DND-41 (cell line): Measurements from ENCODE around the gene PLEKHH1.

Experiments used
- ATAC-seq: fragments of 200-7000 bp; cut with Tn5 transposase; 3 replicates; pipeline ENCODE4 v1.9.1; 2021; ENCODE audit warnings: low read depth; ENCODE audit not compliant: insufficient read depth
- DNase-seq: peaks from one replicate; pipeline ENCODE4 v3.0.0-alpha.2; 2020
- H2AFZ ChIP-seq: 2 replicates; pipeline ENCODE4 v1.6.0; 2012; ENCODE audit warnings: low read depth, low read length
- H3K27ac ChIP-seq: 2 replicates; pipeline ENCODE4 v1.5.1; 2012; ENCODE audit warnings: low read length, inconsistent platforms
- H3K27me3 ChIP-seq: fragments of 200-600 bp; sonication (generic); 2 replicates; pipeline ENCODE4 v1.6.0; 2012; ENCODE audit warnings: low read length, mild to moderate bottlenecking, inconsistent platforms; ENCODE audit not compliant: insufficient read depth, poor library complexity
- H3K36me3 ChIP-seq: 2 replicates; pipeline ENCODE4 v1.5.1; 2012; ENCODE audit warnings: low read length, inconsistent platforms; ENCODE audit not compliant: insufficient read depth
- H3K4me1 ChIP-seq: 2 replicates; pipeline ENCODE4 v1.5.1; 2012; ENCODE audit warnings: mild to moderate bottlenecking, low read length; ENCODE audit not compliant: insufficient read depth
- H3K4me2 ChIP-seq: 2 replicates; pipeline ENCODE4 v1.6.0; 2012; ENCODE audit warnings: mild to moderate bottlenecking, moderate library complexity, low read length, inconsistent platforms; ENCODE audit not compliant: insufficient read depth
- H3K4me3 ChIP-seq, 2 experiments: fragments of 200-600 bp in 1 of 2; shearing (Covaris generic) in 1 of 2; 2 replicates each; pipeline ENCODE4 v1.5.1; 2012 to 2016; ENCODE audit warnings: inconsistent platforms in 2 of 2, low read length in 2 of 2, mild to moderate bottlenecking in 2 of 2, low read depth in 1 of 2, moderate library complexity in 1 of 2
- H3K79me2 ChIP-seq: 2 replicates; pipeline ENCODE4 v1.6.0; 2012; ENCODE audit warnings: low read length, inconsistent platforms; ENCODE audit not compliant: insufficient read depth
- H3K9ac ChIP-seq: 2 replicates; pipeline ENCODE4 v1.6.0; 2012; ENCODE audit warnings: low read depth, mild to moderate bottlenecking, inconsistent platforms, low read length, moderate library complexity
- H3K9me3 ChIP-seq: 2 replicates; pipeline ENCODE4 v1.5.1; 2012; ENCODE audit warnings: low read length, moderate library complexity, mild to moderate bottlenecking, inconsistent platforms; ENCODE audit not compliant: insufficient read depth, severe bottlenecking
- H4K20me1 ChIP-seq: 2 replicates; pipeline ENCODE4 v1.6.0; 2012; ENCODE audit warnings: low read length; ENCODE audit not compliant: insufficient read depth
- EZH2 ChIP-seq: IDR thresholded peaks from 3 replicates; pipeline ENCODE4 v1.6.1; 2012; ENCODE audit warnings: borderline replicate concordance, low read depth, mild to moderate bottlenecking, moderate library complexity, low read length, inconsistent platforms; ENCODE audit not compliant: severe bottlenecking
- TF ChIP-seq, protein P1 (sequence below): IDR thresholded peaks from 2 replicates; pipeline ENCODE4 v1.5.1; 2012; ENCODE audit warnings: borderline replicate concordance, low read length, moderate library complexity, mild to moderate bottlenecking; ENCODE audit not compliant: poor library complexity, severe bottlenecking; ENCODE audit errors: extremely low read depth

PLEKHH1 gene

DNA sequence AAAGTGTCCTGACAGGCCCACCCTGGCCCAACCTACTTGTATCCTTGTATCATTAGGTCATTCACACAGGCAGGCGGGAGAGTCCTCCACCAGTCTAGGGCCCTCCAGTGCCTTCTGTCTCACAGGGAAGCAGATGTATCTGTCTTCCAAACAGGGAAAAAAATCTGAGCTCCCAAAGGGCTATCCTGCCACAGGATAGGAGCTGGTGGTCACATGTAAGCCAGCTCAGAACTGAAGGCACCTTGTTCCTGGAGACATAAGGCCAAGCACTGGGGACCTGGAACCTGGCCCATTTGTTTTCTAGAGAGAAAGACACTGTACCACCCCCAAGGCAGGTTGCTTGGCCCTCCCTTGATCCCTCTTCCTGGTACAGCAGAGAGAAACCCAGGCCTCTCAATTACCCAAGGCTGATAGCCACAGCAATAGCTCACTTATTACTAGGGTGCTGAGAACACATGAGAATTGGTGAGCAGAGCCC lies 19.4 kb upstream of the PLEKHH1 start:
- H3K9ac ChIP-seq = no peak overlapping the region
- no peak for TF ChIP-seq EZH2
- TF ChIP-seq, protein P1, sequence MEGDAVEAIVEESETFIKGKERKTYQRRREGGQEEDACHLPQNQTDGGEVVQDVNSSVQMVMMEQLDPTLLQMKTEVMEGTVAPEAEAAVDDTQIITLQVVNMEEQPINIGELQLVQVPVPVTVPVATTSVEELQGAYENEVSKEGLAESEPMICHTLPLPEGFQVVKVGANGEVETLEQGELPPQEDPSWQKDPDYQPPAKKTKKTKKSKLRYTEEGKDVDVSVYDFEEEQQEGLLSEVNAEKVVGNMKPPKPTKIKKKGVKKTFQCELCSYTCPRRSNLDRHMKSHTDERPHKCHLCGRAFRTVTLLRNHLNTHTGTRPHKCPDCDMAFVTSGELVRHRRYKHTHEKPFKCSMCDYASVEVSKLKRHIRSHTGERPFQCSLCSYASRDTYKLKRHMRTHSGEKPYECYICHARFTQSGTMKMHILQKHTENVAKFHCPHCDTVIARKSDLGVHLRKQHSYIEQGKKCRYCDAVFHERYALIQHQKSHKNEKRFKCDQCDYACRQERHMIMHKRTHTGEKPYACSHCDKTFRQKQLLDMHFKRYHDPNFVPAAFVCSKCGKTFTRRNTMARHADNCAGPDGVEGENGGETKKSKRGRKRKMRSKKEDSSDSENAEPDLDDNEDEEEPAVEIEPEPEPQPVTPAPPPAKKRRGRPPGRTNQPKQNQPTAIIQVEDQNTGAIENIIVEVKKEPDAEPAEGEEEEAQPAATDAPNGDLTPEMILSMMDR = no peak
- ATAC-seq = no peak
- H3K27ac ChIP-seq = no peak overlapping the region
- peaks cover 16% of the 10 kb centered on the region for H3K4me1 ChIP-seq
- no peak overlapping the region for H2AFZ ChIP-seq
- H3K27me3 ChIP-seq = peaks cover 74% of the 10 kb centered on the region
- no peak for DNase-seq
- no peaks in the 10 kb centered on the region for H3K9me3 ChIP-seq
- no peak overlapping the region for H3K4me3 ChIP-seq
- H3K79me2 ChIP-seq = no peaks in the 10 kb centered on the region
- H3K36me3 ChIP-seq = no peaks in the 10 kb centered on the region
- H3K4me2 ChIP-seq = no peak overlapping the region
- peaks cover 6% of the 10 kb centered on the region for H4K20me1 ChIP-seq

DNA sequence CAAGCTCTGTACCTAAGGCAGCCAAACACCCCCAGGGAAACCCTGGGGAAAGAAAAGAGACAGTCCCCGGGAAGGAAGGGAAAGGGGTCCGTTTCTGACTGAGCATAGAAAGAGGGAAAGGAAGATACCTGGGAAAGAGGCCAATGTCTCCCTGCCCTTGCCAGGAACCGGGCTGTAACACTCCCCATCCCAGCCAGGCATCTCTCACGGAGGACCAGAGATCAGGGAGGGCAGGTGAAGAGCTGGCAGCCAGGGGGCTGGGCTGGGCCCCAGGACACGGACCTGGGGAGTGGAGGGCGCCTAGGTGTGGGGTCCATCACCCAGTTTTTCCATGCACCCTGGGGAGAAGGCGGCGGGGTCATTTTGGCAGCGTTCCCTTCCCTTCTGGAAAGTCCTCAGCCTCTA lies 18.9 kb upstream of the PLEKHH1 start:
- Histone ChIP-seq H3K79me2 (no peaks in the 10 kb centered on the region), H3K27ac (no peak overlapping the region), H3K4me2 (peak overlapping the region; percentile 90), H3K27me3 (peaks cover 75% of the 10 kb centered on the region), H3K4me3 (peak overlapping the region in 1 of 2 experiments; percentile 70; a peak in 2 of 4 replicates), H4K20me1 (peaks cover 6% of the 10 kb centered on the region), H3K4me1 (peaks cover 16% of the 10 kb centered on the region), H3K36me3 (no peaks in the 10 kb centered on the region), H3K9ac (no peak overlapping the region; the same call in 1 of the 2 replicates), H3K9me3 (no peaks in the 10 kb centered on the region), H2AFZ (no peak overlapping the region)
- DNase-seq = no peak
- ATAC-seq = no peak
- TF ChIP-seq, protein P1 = no peak
- no peak for TF ChIP-seq EZH2

DNA sequence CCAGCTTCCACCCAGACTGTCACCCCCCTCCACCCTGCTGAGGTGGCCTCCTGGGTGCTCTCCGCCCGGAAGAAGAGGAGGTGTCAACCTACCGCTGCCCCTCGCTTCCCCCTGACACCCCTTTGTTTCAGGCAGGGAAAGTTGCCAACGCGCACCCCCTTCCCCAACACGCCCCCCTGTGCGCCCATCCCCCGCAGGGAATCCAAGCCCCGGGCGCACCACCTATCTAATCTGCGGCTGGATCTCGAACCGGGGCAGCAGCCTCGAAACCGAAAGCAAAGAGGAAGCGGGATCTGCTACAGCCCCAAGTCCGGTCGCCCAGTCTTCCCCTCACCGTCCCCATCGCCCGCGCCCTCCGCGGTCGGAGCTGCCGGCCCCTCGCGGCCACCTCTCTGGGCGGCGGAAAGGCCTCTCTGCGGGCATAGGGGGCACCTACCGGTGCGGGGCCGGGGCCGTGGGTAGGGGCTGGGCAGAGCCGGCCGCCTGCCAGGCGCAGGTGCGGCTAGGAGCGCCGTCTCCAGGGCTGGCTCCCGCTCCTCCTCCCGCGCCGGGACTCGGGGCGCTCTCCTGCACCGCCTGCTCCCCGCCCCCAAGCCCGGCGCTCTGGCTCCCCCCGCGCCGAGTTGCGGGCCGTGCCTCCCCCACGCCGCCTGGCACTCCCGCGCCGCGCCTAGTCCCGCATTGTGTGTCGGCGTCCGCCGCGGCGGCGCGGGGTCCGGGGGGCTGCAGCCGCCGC lies 18.3 kb upstream of the PLEKHH1 start:
- ATAC-seq (peak; percentile 75), DNase-seq (peak; percentile 70)
- Histone ChIP-seq H3K79me2 (no peaks in the 10 kb centered on the region), H3K9me3 (no peaks in the 10 kb centered on the region), H3K4me1 (peaks cover 16% of the 10 kb centered on the region), H2AFZ (peak overlapping the region; percentile 74), H3K27me3 (peaks cover 78% of the 10 kb centered on the region), H4K20me1 (peaks cover 6% of the 10 kb centered on the region), H3K27ac (no peak overlapping the region), H3K9ac (peak overlapping the region; percentile 58), H3K36me3 (no peaks in the 10 kb centered on the region), H3K4me2 (peak overlapping the region; percentile 90), H3K4me3 (peak overlapping the region; percentile 53 to 70; a peak in 3 of 4 replicates)
- TF ChIP-seq EZH2 = peak; percentile 80
- TF ChIP-seq, protein P1 = no peak
